Trophoblast cell (in vitro differentiated cells and primary cell): ENCODE results near the gene LHPP.

Experiments used
- DNase-seq, 2 donors: peaks; one replicate each; pipeline ENCODE4 v3.0.0-alpha.2; 2016
- H2AFZ ChIP-seq: 2 replicates; pipeline ENCODE4 v1.6.1; 2013; ENCODE audit warnings: low read length, moderate library complexity, mild to moderate bottlenecking; ENCODE audit not compliant: insufficient read depth, poor library complexity
- H2AK5ac ChIP-seq: 2 replicates; pipeline ENCODE4 v1.6.1; 2013; ENCODE audit warnings: mild to moderate bottlenecking, low read length
- H2BK120ac ChIP-seq: 2 replicates; pipeline ENCODE4 v1.6.1; 2013; ENCODE audit warnings: low read length, mild to moderate bottlenecking, moderate library complexity; ENCODE audit not compliant: insufficient read depth, poor library complexity
- H2BK12ac ChIP-seq: 2 replicates; pipeline ENCODE4 v1.6.1; 2013; ENCODE audit warnings: mild to moderate bottlenecking, low read length, moderate library complexity
- H2BK5ac ChIP-seq: 2 replicates; pipeline ENCODE4 v1.6.1; 2013; ENCODE audit warnings: low read length, low read depth, moderate library complexity, mild to moderate bottlenecking; ENCODE audit not compliant: poor library complexity
- H3K14ac ChIP-seq: 2 replicates; pipeline ENCODE4 v1.6.1; 2013; ENCODE audit warnings: mild to moderate bottlenecking, low read length
- H3K18ac ChIP-seq: 2 replicates; pipeline ENCODE4 v1.6.1; 2013; ENCODE audit warnings: mild to moderate bottlenecking, low read length
- H3K23ac ChIP-seq: 2 replicates; pipeline ENCODE4 v1.6.1; 2013; ENCODE audit warnings: low read length
- H3K27ac ChIP-seq: 2 replicates; pipeline ENCODE4 v1.5.1; 2013; ENCODE audit warnings: low read depth, mild to moderate bottlenecking, inconsistent platforms, low read length, moderate library complexity
- H3K27me3 ChIP-seq: 2 replicates; pipeline ENCODE4 v1.6.1; 2013; ENCODE audit warnings: inconsistent platforms, mild to moderate bottlenecking, low read length, moderate library complexity; ENCODE audit not compliant: insufficient read depth
- H3K36me3 ChIP-seq, 2 experiments: 1 replicate in 1 of 2; 2 replicates in 1 of 2; pipeline ENCODE4 v1.6.1; 2013; ENCODE audit warnings: low read length in 2 of 2, mild to moderate bottlenecking in 2 of 2, moderate library complexity in 1 of 2; ENCODE audit not compliant: insufficient read depth in 2 of 2, control insufficient read depth in 1 of 2
- H3K4ac ChIP-seq: 2 replicates; pipeline ENCODE4 v1.6.1; 2013; ENCODE audit warnings: low read depth, mild to moderate bottlenecking, low read length, moderate library complexity
- H3K4me1 ChIP-seq, 2 experiments: 1 replicate in 1 of 2; 2 replicates in 1 of 2; pipeline ENCODE4 v1.6.1; 2013; ENCODE audit warnings: low read length in 2 of 2, mild to moderate bottlenecking in 2 of 2, moderate library complexity in 1 of 2; ENCODE audit not compliant: insufficient read depth in 2 of 2, control insufficient read depth in 1 of 2
- H3K4me2 ChIP-seq: 2 replicates; pipeline ENCODE4 v1.6.1; 2013; ENCODE audit warnings: inconsistent platforms, mild to moderate bottlenecking, low read length, moderate library complexity
- H3K4me3 ChIP-seq: 2 replicates; pipeline ENCODE4 v1.5.1; 2013; ENCODE audit warnings: mild to moderate bottlenecking, low read depth, low read length, inconsistent platforms
- H3K79me1 ChIP-seq: one replicate; pipeline ENCODE4 v1.6.1; 2013; ENCODE audit warnings: low read length
- H3K79me2 ChIP-seq: 2 replicates; pipeline ENCODE4 v1.6.1; 2013; ENCODE audit warnings: low read length, mild to moderate bottlenecking; ENCODE audit not compliant: control insufficient read depth, insufficient read depth, poor library complexity
- H3K9ac ChIP-seq: 2 replicates; pipeline ENCODE4 v1.6.1; 2013; ENCODE audit warnings: mild to moderate bottlenecking, low read length
- H3K9me3 ChIP-seq: 2 replicates; pipeline ENCODE4 v1.6.1; 2013; ENCODE audit warnings: low read depth, mild to moderate bottlenecking, control low read depth, inconsistent platforms, low read length; ENCODE audit not compliant: insufficient read depth
- H4K12ac ChIP-seq: 2 replicates; pipeline ENCODE4 v1.6.1; 2013; ENCODE audit warnings: low read depth, mild to moderate bottlenecking, low read length, moderate library complexity
- H4K8ac ChIP-seq: 2 replicates; pipeline ENCODE4 v1.6.1; 2013; ENCODE audit warnings: low read depth, mild to moderate bottlenecking, low read length, moderate library complexity
- H4K91ac ChIP-seq: one replicate; pipeline ENCODE4 v1.6.1; 2013; ENCODE audit warnings: low read depth, mild to moderate bottlenecking, low read length, moderate library complexity
- WGBS: extraction: QIAGEN DNeasy Blood & Tissue Kit; methylation state at CpG from one replicate; pipeline ENCODE4 v1.1.7; 2013; ENCODE audit warnings: missing lambda C conversion rate; ENCODE audit not compliant: insufficient read length, insufficient coverage; ENCODE audit errors: extremely low coverage; 5-methylcytosine and 5-hydroxymethylcytosine counted together

Gene LHPP

GRCh38 chr10:124618470-124619073 lies 156.9 kb downstream of the LHPP start:
- Histone ChIP-seq H3K27ac (no peak overlapping the region), H2BK5ac (no peak overlapping the region), H3K36me3 (peaks cover 7 to 8% of the 10 kb centered on the region in 2 experiments), H4K8ac (no peak overlapping the region), H3K4me1 (peaks cover 0 to 4% of the 10 kb centered on the region in 2 experiments), H3K27me3 (no peaks in the 10 kb centered on the region), H3K4ac (no peak overlapping the region), H2AK5ac (no peak overlapping the region), H3K9ac (no peak overlapping the region), H3K18ac (no peak overlapping the region), H3K4me2 (no peak overlapping the region), H2AFZ (no peak overlapping the region), H4K91ac (no peak overlapping the region), H3K9me3 (peaks cover 2% of the 10 kb centered on the region), H4K12ac (no peak overlapping the region), H3K23ac (no peak overlapping the region), H3K14ac (no peak overlapping the region), H2BK120ac (no peak overlapping the region), H3K79me2 (no peaks in the 10 kb centered on the region), H2BK12ac (no peak overlapping the region), H3K79me1 (no peaks in the 10 kb centered on the region), H3K4me3 (no peak overlapping the region)
- WGBS: no CpG with 5 or more reads among the region's 18 CpGs
- no peak for DNase-seq

DNA sequence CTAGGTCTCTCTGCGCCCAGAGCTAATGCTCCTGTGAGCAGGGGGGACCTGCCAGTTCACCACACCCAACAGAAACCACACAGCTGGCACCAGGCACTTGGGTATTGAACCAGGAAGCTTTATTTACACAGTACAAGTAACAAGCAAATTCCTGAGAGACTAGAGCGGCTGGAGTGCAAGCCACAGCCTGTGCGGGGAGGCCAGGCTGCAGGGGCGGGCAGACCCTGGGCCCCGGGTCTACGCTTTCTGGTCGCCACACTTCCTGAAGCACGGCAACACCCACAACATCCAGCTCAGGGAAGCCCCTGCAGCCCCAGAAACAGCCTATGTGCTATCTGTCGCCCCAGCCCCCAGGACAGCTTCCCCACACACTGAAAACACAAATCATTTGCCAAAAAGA lies 157.6 kb downstream of the LHPP start:
- H3K27me3 ChIP-seq: no peaks in the 10 kb centered on the region
- no peak overlapping the region for H3K23ac ChIP-seq
- no peak overlapping the region for H3K18ac ChIP-seq
- H3K4me2 ChIP-seq: no peak overlapping the region
- no peak overlapping the region for H3K14ac ChIP-seq
- H3K9ac ChIP-seq: no peak overlapping the region
- DNase-seq: no peak
- peaks cover under 1% of the 10 kb centered on the region for H3K9me3 ChIP-seq
- H2BK120ac ChIP-seq: no peak overlapping the region
- H4K91ac ChIP-seq: no peak overlapping the region
- H2AK5ac ChIP-seq: no peak overlapping the region
- no peak overlapping the region for H3K27ac ChIP-seq
- no peak overlapping the region for H2BK5ac ChIP-seq
- H3K79me2 ChIP-seq: no peaks in the 10 kb centered on the region
- H2AFZ ChIP-seq: no peak overlapping the region
- H3K36me3 ChIP-seq: peaks cover 7 to 8% of the 10 kb centered on the region in 2 experiments
- peaks cover 0 to 4% of the 10 kb centered on the region in 2 experiments for H3K4me1 ChIP-seq
- no peak overlapping the region for H2BK12ac ChIP-seq
- H4K8ac ChIP-seq: no peak overlapping the region
- no CpG with 5 or more reads among the region's 9 CpGs for WGBS
- H3K4me3 ChIP-seq: no peak overlapping the region
- no peak overlapping the region for H4K12ac ChIP-seq
- H3K4ac ChIP-seq: no peak overlapping the region
- no peaks in the 10 kb centered on the region for H3K79me1 ChIP-seq

GRCh38 chr10:124619802-124620490 lies 158.3 kb downstream of the LHPP start:
- H3K79me2 ChIP-seq: no peaks in the 10 kb centered on the region
- H3K27ac ChIP-seq: no peak overlapping the region
- no peak overlapping the region for H3K9ac ChIP-seq

GRCh38 chr10:124621637-124622036 lies 160.0 kb downstream of the LHPP start:
- H3K18ac ChIP-seq: no peak overlapping the region
- no peak overlapping the region for H2BK5ac ChIP-seq
- H2BK120ac ChIP-seq: no peak overlapping the region
- no peak overlapping the region for H3K23ac ChIP-seq
- H3K4me1 ChIP-seq: peaks cover 0 to 5% of the 10 kb centered on the region in 2 experiments
- H2AFZ ChIP-seq: no peak overlapping the region
- H3K9ac ChIP-seq: no peak overlapping the region
- H3K27me3 ChIP-seq: no peaks in the 10 kb centered on the region
- H4K91ac ChIP-seq: no peak overlapping the region
- H2AK5ac ChIP-seq: no peak overlapping the region
- no peak overlapping the region for H3K4me3 ChIP-seq
- WGBS: no CpG with 5 or more reads among the region's 13 CpGs
- H2BK12ac ChIP-seq: no peak overlapping the region
- no peak overlapping the region for H3K4me2 ChIP-seq
- H3K27ac ChIP-seq: no peak overlapping the region
- H4K12ac ChIP-seq: no peak overlapping the region
- H3K9me3 ChIP-seq: no peaks in the 10 kb centered on the region
- H3K14ac ChIP-seq: no peak overlapping the region
- no peak overlapping the region for H4K8ac ChIP-seq
- H3K4ac ChIP-seq: no peak overlapping the region
- H3K79me1 ChIP-seq: no peaks in the 10 kb centered on the region
- DNase-seq: no peak
- H3K36me3 ChIP-seq: peaks cover 7 to 8% of the 10 kb centered on the region in 2 experiments
- H3K79me2 ChIP-seq: no peaks in the 10 kb centered on the region

More at GRCh38 chr10:124619802-124620490, 158.3 kb downstream of the LHPP start:
- Histone ChIP-seq H4K91ac (no peak overlapping the region), H3K79me1 (no peaks in the 10 kb centered on the region), H3K27me3 (no peaks in the 10 kb centered on the region), H2AFZ (no peak overlapping the region), H3K9me3 (no peaks in the 10 kb centered on the region), H3K23ac (no peak overlapping the region), H3K4me1 (peaks cover 0 to 5% of the 10 kb centered on the region in 2 experiments), H2AK5ac (no peak overlapping the region), H2BK120ac (no peak overlapping the region), H3K4me2 (no peak overlapping the region), H3K4me3 (no peak overlapping the region), H2BK12ac (no peak overlapping the region), H2BK5ac (no peak overlapping the region), H3K14ac (no peak overlapping the region), H3K36me3 (peaks cover 7 to 8% of the 10 kb centered on the region in 2 experiments), H4K8ac (no peak overlapping the region), H3K18ac (no peak overlapping the region), H4K12ac (no peak overlapping the region), H3K4ac (no peak overlapping the region)
- WGBS: no CpG with 5 or more reads among the region's 26 CpGs
- DNase-seq: no peak
